ENCODE measurements around the gene SNX13.

Gene SNX13

GRCh38 chr7:17940302-17940883, at the start of gene SNX13:
Gene SNX13 (minus strand): TSS chr7:17940494. CDS start chr7:17940295, 199 bp downstream.
- Histone ChIP-seq H3K27ac (ENCODE audit: low read depth, low read length) (peak within 1 kb of the TSS; percentile 99), H3K9me3 (ENCODE audit: control insufficient read depth in 5 of 5, low read length in 5 of 5) (no peaks in the 10 kb centered on the region), H3K4me3 (ENCODE audit: low read depth in 1 of 5, low read length in 5 of 5) (peak within 1 kb of the TSS; percentile 84 to 97 (median 96))

GRCh38 chr7:17989546-17989945, 49.3 kb upstream of the SNX13 start:
- Histone ChIP-seq H3K9ac (ENCODE audit: low read length in 5 of 5) (no peak overlapping the region), H3K4me1 (ENCODE audit: control insufficient read depth in 5 of 5, insufficient read depth in 5 of 5, low read length in 5 of 5) (peaks cover 0 to 2% (median 0%) of the 10 kb centered on the region in 5 donors), H3K4me3 (ENCODE audit: low read depth in 1 of 5, low read length in 5 of 5) (no peak overlapping the region), H3K27me3 (ENCODE audit: control insufficient read depth in 5 of 5, insufficient read depth in 4 of 5, low read length in 5 of 5) (no peaks in the 10 kb centered on the region), H3K36me3 (ENCODE audit: control insufficient read depth in 5 of 5, insufficient read depth in 5 of 5, low read length in 5 of 5) (no peaks in the 10 kb centered on the region), H3K27ac (ENCODE audit: low read depth, low read length) (no peak overlapping the region), H3K9me3 (ENCODE audit: control insufficient read depth in 5 of 5, low read length in 5 of 5) (no peaks in the 10 kb centered on the region)

More at GRCh38 chr7:17940302-17940883, at the start of gene SNX13:
- Histone ChIP-seq H3K36me3 (ENCODE audit: control insufficient read depth in 5 of 5, insufficient read depth in 5 of 5, low read length in 5 of 5) (no peaks in the 10 kb centered on the region), H3K9ac (ENCODE audit: low read length in 5 of 5) (peak within 1 kb of the TSS; percentile 96 to 100 (median 98)), H3K27me3 (ENCODE audit: control insufficient read depth in 5 of 5, insufficient read depth in 4 of 5, low read length in 5 of 5) (no peaks in the 10 kb centered on the region), H3K4me1 (ENCODE audit: control insufficient read depth in 5 of 5, insufficient read depth in 5 of 5, low read length in 5 of 5) (peaks cover 3 to 32% (median 28%) of the 10 kb centered on the region in 5 donors)

DNA sequence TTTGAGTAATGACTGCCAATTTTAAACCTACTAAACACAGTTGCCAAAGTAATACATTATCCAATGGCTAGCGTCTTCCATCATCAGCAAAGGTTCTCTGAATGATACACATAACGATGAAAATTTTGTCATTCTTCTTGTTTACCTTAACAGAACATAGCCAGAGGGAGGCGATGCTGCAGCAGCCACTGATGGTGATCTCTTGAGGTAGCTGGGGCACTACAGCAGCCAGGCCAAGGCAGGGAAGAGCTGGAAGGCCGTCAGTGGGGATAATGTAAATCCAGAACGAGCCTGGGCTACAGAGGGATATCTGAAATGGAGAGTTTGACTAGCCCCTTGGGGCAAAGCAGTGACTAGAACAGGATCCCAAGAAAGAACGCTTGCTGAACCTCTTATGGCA, 48.6 kb upstream of the SNX13 start:
- H3K27ac ChIP-seq (ENCODE audit: low read depth, low read length) = no peak overlapping the region
- no peaks in the 10 kb centered on the region for H3K27me3 ChIP-seq (ENCODE audit: control insufficient read depth in 5 of 5, insufficient read depth in 4 of 5, low read length in 5 of 5)
- no peaks in the 10 kb centered on the region for H3K36me3 ChIP-seq (ENCODE audit: control insufficient read depth in 5 of 5, insufficient read depth in 5 of 5, low read length in 5 of 5)
- no peak overlapping the region for H3K4me3 ChIP-seq (ENCODE audit: low read depth in 1 of 5, low read length in 5 of 5)
- H3K9ac ChIP-seq (ENCODE audit: low read length in 5 of 5) = no peak overlapping the region
- H3K4me1 ChIP-seq (ENCODE audit: control insufficient read depth in 5 of 5, insufficient read depth in 5 of 5, low read length in 5 of 5) = peaks cover 0 to 2% (median 0%) of the 10 kb centered on the region in 5 donors
- H3K9me3 ChIP-seq (ENCODE audit: control insufficient read depth in 5 of 5, low read length in 5 of 5) = no peaks in the 10 kb centered on the region

DNA sequence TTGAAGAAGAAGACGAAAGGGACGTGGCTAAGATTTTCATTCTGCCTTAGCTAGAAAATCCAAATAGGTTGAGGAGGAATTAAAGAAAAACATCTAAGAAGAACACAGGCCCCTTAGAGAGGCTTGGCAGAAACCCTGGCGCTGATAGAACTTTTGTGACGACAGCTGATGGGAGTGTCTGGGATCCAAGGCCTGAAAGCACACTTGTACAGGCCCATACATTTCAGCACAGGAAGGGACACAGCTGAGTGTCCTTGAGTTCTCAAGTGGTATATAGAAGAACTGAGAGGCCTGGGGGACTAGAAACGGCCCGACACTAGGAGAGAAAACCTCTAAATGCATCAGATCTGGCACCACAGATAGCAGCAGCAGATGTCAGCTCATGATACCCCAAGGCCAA, 47.8 kb upstream of the SNX13 start:
- Histone ChIP-seq H3K9me3 (ENCODE audit: control insufficient read depth in 5 of 5, low read length in 5 of 5) (no peaks in the 10 kb centered on the region), H3K36me3 (ENCODE audit: control insufficient read depth in 5 of 5, insufficient read depth in 5 of 5, low read length in 5 of 5) (no peaks in the 10 kb centered on the region), H3K27ac (ENCODE audit: low read depth, low read length) (no peak overlapping the region), H3K9ac (ENCODE audit: low read length in 5 of 5) (no peak overlapping the region), H3K4me1 (ENCODE audit: control insufficient read depth in 5 of 5, insufficient read depth in 5 of 5, low read length in 5 of 5) (peaks cover 0 to 2% (median 0%) of the 10 kb centered on the region in 5 donors), H3K4me3 (ENCODE audit: low read depth in 1 of 5, low read length in 5 of 5) (no peak overlapping the region), H3K27me3 (ENCODE audit: control insufficient read depth in 5 of 5, insufficient read depth in 4 of 5, low read length in 5 of 5) (no peaks in the 10 kb centered on the region)

DNA sequence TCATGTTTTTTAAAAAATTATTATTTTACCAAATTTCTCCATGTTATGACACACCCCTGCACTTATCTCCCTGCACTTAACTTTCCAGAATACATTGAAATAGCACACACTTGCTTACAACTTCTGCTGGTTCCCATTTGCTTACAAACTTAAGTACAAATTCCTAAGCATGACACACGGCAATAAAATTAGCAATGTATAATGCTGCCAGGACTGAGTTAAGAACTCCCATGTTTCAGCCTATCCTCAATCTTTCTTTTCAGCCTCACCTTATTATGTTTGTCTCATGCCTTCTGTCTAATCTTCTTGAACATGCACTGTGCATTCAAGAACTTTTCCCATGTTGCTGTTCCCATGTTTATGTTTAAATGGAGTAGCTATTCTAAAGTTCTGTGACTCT, 46.6 kb upstream of the SNX13 start:
- no peaks in the 10 kb centered on the region for H3K9me3 ChIP-seq (ENCODE audit: control insufficient read depth in 5 of 5, low read length in 5 of 5)
- no peak overlapping the region for H3K9ac ChIP-seq (ENCODE audit: low read length in 5 of 5)
- H3K27ac ChIP-seq (ENCODE audit: low read depth, low read length) = no peak overlapping the region
- no peaks in the 10 kb centered on the region for H3K27me3 ChIP-seq (ENCODE audit: control insufficient read depth in 5 of 5, insufficient read depth in 4 of 5, low read length in 5 of 5)
- H3K36me3 ChIP-seq (ENCODE audit: control insufficient read depth in 5 of 5, insufficient read depth in 5 of 5, low read length in 5 of 5) = no peaks in the 10 kb centered on the region
- H3K4me3 ChIP-seq (ENCODE audit: low read depth in 1 of 5, low read length in 5 of 5) = no peak overlapping the region
- peaks cover 0 to 2% (median 0%) of the 10 kb centered on the region in 5 donors for H3K4me1 ChIP-seq (ENCODE audit: control insufficient read depth in 5 of 5, insufficient read depth in 5 of 5, low read length in 5 of 5)

DNA sequence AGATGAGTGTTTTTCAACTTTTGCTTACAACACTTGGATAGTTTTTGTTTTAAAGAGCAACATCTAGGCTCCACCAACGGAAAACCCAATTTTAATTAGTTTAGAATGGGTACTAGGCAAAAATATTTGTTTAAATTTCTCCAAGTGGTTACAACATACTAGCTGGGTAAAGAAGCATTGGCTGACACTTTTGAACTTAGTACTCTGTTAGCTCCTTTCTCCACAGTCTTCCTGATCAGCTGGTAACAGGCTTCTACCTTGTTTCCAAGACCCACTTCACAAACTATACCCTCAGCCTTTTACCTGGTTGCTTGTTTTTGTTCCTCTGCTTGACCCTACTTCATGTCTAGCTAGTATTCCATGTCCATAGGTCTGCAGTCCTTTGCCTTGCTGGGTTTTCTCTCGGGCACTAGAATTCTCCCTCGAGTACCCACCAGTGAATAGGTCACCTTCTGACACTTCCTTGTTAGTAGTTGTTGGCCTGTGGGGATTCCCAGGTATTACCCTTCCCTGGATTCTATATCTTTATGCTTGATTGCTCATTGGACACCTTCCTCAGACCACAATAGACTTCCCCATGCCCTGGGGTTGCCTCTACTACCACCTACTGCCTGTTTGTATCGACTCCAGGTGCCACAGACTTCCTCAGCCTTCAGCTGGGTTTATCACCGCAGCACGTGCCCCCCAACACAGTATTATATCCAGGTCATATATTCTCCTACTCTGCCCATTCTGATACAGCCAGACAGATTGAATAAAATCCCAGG, 45.4 kb upstream of the SNX13 start:
- Histone ChIP-seq H3K27ac (ENCODE audit: low read depth, low read length) (no peak overlapping the region), H3K9me3 (ENCODE audit: control insufficient read depth in 5 of 5, low read length in 5 of 5) (peaks cover 0 to 3% (median 0%) of the 10 kb centered on the region in 5 donors), H3K27me3 (ENCODE audit: control insufficient read depth in 5 of 5, insufficient read depth in 4 of 5, low read length in 5 of 5) (no peaks in the 10 kb centered on the region)

GRCh38 chr7:17984288-17984687, 44.0 kb upstream of the SNX13 start:
- peaks cover 0 to 3% (median 0%) of the 10 kb centered on the region in 5 donors for H3K9me3 ChIP-seq (ENCODE audit: control insufficient read depth in 5 of 5, low read length in 5 of 5)
- H3K9ac ChIP-seq (ENCODE audit: low read length in 5 of 5) = no peak overlapping the region
- H3K4me1 ChIP-seq (ENCODE audit: control insufficient read depth in 5 of 5, insufficient read depth in 5 of 5, low read length in 5 of 5) = peaks cover 0 to 2% (median 0%) of the 10 kb centered on the region in 5 donors
- no peak overlapping the region for H3K4me3 ChIP-seq (ENCODE audit: low read depth in 1 of 5, low read length in 5 of 5)
- no peaks in the 10 kb centered on the region for H3K27me3 ChIP-seq (ENCODE audit: control insufficient read depth in 5 of 5, insufficient read depth in 4 of 5, low read length in 5 of 5)
- H3K36me3 ChIP-seq (ENCODE audit: control insufficient read depth in 5 of 5, insufficient read depth in 5 of 5, low read length in 5 of 5) = no peaks in the 10 kb centered on the region
- H3K27ac ChIP-seq (ENCODE audit: low read depth, low read length) = no peak overlapping the region

More for the DNA sequence above, 45.4 kb upstream of the SNX13 start:
- H3K36me3 ChIP-seq (ENCODE audit: control insufficient read depth in 5 of 5, insufficient read depth in 5 of 5, low read length in 5 of 5) = no peaks in the 10 kb centered on the region
- H3K4me1 ChIP-seq (ENCODE audit: control insufficient read depth in 5 of 5, insufficient read depth in 5 of 5, low read length in 5 of 5) = peaks cover 0 to 2% (median 0%) of the 10 kb centered on the region in 5 donors
- H3K4me3 ChIP-seq (ENCODE audit: low read depth in 1 of 5, low read length in 5 of 5) = no peak overlapping the region
- H3K9ac ChIP-seq (ENCODE audit: low read length in 5 of 5) = no peak overlapping the region

DNA sequence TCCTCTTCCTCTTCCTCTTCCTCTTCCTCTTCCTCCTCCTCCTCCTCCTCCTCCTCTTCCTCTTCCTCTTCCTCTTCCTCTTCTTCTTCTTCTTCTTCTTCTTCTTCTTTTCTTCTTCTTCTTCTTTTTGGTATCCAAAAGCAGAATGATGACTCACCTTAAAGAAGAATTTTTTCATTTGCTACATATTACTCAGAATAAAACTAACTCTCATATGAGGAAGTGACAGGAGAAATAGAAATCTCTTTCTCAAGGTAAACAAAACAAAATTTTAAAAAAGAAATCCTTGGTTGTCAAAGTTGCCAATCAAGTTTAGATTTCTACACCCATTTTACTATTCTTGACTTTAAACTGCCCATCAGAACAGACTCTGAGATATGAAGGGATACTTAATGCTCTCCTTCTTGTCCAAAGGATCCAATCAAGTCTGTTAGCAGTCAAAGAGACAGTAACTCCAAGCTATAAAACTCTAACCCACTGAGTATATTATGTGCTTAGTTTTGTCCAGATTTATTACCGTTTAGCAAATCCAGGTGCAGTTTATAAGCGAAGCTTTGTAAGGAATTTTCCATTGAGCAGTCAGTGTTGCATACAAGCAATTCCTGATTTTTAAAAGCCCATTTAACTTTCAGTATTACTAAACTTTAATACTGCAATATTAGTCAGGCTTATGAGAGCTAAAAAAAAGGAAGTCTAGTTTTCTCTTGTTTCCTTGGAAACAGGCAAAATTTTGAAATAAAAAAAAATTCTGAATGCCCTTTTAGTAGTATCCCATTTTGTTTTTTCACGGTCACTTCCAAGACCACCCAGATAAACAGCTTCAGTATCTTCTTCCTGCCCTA, 43.1 kb upstream of the SNX13 start:
- peaks cover 0 to 3% (median 0%) of the 10 kb centered on the region in 5 donors for H3K9me3 ChIP-seq (ENCODE audit: control insufficient read depth in 5 of 5, low read length in 5 of 5)
- H3K9ac ChIP-seq (ENCODE audit: low read length in 5 of 5) = no peak overlapping the region
- H3K27ac ChIP-seq (ENCODE audit: low read depth, low read length) = no peak overlapping the region
- H3K27me3 ChIP-seq (ENCODE audit: control insufficient read depth in 5 of 5, insufficient read depth in 4 of 5, low read length in 5 of 5) = no peaks in the 10 kb centered on the region
- H3K4me3 ChIP-seq (ENCODE audit: low read depth in 1 of 5, low read length in 5 of 5) = no peak overlapping the region
- H3K4me1 ChIP-seq (ENCODE audit: control insufficient read depth in 5 of 5, insufficient read depth in 5 of 5, low read length in 5 of 5) = peaks cover 0 to 2% (median 0%) of the 10 kb centered on the region in 5 donors
- no peaks in the 10 kb centered on the region for H3K36me3 ChIP-seq (ENCODE audit: control insufficient read depth in 5 of 5, insufficient read depth in 5 of 5, low read length in 5 of 5)

DNA sequence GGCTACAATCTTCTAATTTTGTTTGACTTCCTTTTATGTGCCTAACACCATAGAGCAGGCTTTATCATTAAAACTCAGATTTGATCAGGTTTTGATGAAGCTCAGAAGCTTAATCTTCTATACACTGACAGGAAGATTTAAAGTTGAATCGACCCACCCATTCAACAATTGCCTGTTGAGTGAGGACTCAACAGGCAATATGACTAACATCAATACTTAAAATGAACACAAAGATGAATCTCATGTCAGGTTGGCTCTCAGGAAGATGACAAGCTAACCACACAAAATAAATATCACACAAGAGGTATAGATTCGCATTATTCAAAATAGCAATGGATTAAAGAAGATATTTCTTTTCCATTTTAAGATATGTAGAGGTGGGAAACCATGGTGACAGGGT, 36.7 kb upstream of the SNX13 start:
- Histone ChIP-seq H3K4me1 (ENCODE audit: control insufficient read depth in 5 of 5, insufficient read depth in 5 of 5, low read length in 5 of 5) (no peaks in the 10 kb centered on the region), H3K4me3 (ENCODE audit: low read depth in 1 of 5, low read length in 5 of 5) (no peak overlapping the region), H3K27ac (ENCODE audit: low read depth, low read length) (no peak overlapping the region), H3K9me3 (ENCODE audit: control insufficient read depth in 5 of 5, low read length in 5 of 5) (peaks cover 0 to 3% (median 0%) of the 10 kb centered on the region in 5 donors), H3K36me3 (ENCODE audit: control insufficient read depth in 5 of 5, insufficient read depth in 5 of 5, low read length in 5 of 5) (no peaks in the 10 kb centered on the region), H3K27me3 (ENCODE audit: control insufficient read depth in 5 of 5, insufficient read depth in 4 of 5, low read length in 5 of 5) (no peaks in the 10 kb centered on the region), H3K9ac (ENCODE audit: low read length in 5 of 5) (no peak overlapping the region)

Data from subcutaneous abdominal adipose tissue (tissue), 5 donors.